ENCODE measurements around the gene SH3D19.

Gene SH3D19

DNA sequence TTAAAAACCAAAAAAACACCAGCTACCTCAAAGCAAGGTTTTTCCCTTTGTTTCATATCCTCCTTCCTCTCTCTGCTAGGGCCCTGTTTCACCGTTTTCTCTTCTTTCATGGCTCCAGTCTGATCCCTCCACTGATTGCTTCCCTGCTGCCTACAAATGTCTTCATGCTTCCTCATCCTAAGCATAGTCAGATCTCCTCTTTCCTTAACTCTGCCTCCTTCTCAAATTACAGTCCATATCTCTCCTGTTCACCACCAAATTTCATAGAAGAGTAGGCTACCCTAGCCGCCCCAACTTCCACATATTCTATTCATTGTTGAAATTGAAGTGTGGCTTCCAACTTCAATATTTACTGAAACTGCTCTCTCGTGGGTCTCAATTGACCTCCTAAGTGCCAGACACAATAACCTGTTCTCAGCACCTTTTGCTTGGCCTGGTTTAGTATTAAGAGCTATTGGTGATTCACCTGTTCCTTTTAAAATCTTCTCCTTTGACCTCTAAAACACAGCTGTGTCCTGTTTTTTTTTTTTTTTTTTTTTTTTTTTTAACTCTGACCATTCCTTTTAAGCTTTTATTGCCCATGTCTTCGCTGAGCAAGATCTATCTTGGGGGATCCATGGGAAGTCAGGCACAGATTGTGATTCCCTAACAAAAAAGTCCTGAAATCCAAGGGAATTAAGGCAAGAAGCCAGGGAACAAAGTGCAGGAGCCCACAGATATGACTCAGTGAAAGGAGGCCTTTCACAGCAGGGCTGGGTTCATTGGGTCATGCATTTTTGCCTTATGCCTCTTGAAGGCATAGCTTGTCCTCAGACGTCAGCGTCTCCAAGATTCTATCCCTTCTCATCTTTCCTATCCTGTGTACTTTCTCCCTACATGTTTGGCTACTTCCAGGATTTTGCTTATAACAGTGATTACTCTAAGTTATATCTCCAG lies 140.6 kb downstream of the SH3D19 start:
- peak; percentile 15 for DNase-seq

DNA sequence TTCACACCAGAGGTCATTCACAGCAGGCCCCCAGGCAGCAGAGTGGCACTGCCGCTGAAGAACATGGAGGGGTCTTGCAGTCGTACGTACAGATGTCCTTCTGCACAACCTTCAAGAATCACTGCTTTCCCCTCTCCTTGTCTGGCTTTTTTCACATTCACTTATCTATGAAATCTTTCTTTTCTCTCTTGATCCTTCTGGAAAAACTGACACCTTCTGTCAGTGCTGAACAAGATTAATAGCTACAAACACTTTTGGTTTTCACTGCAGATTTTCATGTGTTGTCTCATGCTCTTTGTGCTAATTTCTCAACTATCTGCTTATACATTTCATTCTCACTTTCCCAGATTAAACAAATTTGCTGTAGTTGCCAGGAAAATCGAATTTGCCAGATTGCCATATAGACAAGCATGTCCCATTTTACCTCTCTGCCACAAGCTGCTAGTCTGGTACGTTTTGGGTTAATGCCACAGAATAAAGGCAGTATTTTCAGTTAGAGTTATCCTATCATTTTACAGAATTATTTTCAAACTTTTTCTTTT lies 142.9 kb downstream of the SH3D19 start:
- no peak for DNase-seq

DNA sequence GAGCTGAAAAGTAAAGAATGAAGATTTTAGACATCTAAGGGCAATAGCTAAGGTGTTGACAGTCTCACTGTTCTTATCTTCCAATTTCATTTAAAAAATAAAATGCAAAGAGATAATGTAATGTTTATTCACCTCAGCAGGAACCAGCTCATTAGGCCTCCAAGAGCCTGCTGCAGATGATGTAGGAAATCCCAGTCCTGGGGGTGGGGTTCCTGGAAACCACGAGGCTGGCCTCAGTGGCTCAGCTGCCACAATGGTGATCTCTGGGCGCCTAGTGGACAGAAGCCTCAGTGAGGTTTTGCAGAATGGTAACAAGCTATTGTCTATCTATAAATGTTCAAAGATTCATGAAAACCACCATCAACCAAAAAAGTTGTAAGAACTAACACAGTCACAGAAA lies 148.7 kb downstream of the SH3D19 start:
- DNase-seq, result no peak

DNA sequence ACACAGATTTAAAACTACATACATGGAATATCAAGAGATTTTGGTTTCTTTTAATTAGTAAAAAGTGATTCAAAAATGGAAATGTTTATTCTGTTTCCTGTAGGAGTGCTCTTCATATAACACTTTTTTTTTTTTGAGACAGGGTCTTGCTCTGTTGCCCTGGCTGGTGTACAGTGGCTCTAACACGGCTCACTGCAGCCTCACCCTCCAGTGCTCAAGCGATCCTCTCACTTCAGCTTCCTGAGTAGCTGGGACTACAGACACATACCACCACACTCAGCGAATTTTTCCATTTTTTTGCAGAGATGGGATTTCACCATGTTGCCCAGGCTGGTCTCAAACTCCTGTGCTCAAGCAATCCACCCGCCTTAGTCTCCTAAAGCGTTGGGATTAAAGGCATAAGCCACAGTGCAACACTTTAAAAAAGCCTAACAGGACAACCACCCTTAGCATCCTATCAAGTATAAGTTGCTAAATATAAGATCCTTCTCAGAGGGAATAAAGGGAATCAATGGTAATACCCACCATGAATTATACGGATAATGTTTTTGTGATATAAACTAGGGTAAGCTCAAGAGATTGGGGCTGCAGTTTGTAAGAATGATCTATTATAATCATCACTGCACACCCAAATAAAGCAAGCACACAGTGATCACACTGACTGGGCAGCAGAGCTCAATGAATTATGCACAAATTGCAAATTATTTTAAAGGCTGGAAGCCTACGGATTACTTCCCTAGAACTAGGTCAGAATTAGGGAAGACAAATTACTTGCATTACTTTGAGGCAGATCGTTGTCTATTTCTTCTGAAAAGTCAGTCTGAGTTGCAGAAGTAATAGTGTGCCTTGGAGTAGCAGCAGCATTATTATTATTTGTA lies 149.4 kb downstream of the SH3D19 start:
- no peak for DNase-seq

DNA sequence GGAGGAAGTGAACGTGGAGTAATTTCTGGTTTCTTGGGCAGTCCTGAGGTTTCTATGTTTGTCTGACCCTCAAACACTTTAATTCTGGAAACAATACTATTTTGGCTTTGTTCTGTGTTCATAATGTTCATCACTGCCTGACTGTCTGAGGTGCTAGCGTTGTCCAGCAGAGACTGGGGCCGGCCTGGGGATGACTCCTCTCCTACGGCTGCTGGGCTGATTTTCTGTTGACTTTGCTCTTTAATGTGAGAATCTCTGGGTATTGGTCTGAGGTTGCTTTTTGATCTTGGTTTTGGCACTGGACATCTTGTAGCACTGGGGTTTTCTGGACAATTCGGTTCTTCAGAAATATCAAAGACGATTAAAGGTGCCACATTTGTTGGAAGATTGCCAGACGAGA lies 150.2 kb downstream of the SH3D19 start:
- DNase-seq, result no peak

DNA sequence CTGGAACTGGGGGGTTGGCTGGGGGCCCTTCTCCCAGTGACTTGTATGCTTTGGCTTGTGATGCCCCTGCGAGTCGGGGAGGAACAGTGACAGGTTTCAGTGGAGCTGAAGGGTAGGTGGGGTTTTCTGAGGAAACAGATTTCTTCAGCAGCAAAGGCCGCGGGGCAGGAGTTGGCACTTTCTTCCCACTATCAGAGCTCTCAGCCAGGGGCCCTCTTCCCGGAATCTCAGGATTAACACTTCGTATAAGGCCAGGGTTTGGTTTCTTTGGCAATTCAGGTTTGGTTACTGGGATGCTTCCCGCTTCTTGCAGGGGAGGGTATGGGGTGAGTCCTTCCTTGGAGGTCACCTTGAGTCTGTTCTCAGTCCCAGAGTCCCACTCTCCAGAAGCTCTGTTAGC lies 150.6 kb downstream of the SH3D19 start:
- no peak for DNase-seq

DNA sequence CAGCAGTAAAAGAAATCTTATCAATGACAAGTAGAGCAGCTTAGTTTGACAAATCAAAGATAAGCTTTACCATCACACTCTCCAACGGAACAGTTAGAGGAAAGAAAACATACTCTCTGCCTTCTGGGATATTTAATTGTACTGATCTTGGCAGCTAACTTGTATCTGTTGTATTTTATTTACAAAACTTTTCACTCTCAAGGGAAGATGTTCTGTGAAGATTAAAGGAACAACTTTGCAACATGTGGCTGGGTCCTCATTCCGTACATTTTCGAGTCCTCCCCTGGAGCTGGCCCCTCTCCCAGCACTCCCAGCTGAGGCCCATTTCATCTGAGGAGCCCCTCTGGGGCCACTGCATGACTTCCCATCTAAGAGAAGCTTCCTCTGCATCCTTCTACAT lies 151.5 kb downstream of the SH3D19 start:
- no peak for DNase-seq

DNA sequence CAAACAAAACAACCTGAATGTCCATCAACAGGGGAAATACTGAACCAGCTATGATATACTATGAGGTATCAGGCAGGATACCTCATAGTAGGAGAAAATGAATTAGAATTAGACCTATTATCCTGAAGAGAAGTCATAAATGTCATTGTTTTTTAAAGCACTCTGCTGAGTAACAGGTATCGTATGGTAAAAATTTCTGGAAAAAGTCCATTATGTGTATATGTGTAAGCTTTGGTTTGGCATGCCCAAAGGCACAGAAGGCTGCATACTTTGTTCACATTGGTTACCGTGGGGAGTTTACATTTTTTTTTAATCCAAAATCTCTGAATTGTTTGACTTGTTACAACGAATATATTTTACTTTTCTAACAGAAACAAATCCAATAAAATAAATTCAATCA lies 155.5 kb downstream of the SH3D19 start:
- DNase-seq, result no peak

DNA sequence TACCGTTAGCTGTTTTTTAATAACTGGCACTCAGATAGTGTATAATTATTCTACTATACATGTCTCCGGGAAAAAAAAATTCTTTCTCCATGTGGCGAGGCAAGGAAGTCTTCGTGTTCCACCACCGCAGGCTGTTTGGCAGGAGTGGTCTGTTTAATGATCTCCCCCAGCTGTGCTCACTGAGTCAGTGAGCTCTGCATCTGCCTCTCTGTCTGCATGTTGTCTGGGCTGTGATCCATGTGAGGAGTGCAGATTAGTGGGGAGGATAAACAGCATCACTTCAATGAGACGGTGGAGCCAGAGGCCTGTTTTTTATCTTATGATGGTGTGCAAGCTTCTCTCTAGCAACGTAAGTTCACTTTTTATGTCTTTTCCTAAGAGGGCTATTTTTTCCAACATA lies 156.2 kb downstream of the SH3D19 start:
- DNase-seq, result peak; percentile 85

DNA sequence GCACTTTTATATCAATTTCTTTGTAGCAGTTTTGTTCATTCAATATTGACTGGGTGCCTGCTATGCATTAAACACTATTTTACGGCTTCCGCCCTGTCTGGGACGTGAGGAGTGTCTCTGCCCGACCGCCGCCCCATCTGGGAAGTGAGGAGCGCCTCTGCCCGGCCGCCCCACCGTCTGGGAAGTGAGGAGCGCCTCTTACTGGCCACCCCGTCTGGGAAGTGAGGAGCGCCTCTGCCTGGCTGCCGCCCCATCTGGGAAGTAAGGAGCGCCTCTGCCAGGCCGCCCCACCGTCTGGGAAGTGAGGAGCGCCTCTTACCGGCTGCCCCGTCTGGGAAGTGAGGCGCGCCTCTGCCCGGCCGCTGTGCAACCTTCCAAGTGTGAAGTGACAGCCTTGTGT lies 157.8 kb downstream of the SH3D19 start:
- DNase-seq, result no peak

DNA sequence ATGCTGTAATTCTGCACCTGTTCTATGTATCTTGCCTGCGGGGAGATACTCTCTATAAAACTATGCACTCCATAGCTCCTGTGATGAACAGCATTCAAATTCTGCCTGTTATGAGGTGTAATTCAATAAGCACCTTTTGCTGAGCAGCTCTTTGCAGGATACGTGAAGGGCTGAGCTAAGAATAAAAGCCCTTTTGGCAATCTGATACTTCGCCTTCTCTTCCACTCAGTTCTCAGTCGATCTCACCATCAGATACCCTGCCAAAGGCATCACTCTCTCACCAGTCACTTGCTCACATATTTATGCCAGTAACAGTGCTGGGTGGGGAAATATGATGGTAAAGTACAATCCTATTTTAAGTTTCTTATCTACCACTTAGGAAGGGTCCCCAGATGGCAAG lies 158.8 kb downstream of the SH3D19 start:
- no peak for DNase-seq

DNA sequence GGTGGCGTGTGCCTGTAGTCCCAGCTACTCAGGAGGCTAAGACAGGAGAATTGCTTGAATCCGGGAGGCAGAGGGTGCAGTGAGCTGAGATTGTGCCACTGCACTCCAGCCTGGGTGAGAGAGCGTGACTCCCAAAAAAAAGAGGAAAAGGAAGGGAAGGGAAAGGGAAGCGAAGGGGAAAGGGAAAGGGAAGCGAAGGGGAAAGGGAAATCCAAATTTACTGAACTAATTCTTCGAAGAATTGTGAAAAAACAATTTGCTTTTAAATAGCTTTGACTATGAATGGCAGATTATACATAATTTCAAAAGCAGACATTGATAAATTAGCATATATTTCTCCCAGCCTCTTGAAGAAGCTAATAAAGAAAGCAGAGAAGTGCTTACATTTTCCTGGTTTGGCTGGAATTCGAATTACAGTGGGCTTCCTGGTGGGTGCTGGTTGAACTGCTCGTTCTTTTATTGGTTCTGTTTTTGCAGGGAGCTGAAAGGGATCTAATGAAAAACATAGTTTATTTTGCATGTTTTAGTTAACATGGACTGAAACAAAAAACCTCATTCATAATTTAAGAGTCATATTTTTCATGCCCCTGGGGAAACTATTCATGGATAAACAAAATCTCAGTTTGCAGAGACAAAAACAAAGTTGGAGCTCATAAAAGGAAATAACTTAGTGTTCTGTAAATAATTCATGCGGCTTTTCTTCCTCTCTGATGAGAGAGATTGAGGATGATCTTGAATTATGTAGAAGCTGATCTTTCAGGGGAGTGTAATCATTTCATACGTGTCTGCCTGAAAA lies 160.0 kb downstream of the SH3D19 start:
- DNase-seq, result no peak

DNA sequence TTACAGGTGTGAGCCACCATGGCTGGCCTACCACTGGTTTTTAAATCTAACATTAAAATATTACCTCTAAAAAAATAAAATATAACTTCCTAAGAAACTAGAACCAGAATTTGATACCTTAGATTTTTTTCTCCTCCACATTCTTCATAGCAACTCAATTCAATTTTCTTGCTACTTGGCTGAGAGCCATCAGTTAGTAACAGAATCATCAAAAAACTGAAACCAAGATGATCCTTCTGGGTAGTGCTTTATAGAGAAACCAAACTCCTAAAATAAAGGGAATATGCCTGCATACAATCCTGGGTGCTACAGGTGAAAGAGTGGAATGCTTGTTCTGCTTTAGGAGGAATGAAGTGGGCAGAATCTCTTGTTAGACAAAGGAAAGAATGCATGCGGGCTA lies 161.6 kb downstream of the SH3D19 start:
- DNase-seq, result no peak

DNA sequence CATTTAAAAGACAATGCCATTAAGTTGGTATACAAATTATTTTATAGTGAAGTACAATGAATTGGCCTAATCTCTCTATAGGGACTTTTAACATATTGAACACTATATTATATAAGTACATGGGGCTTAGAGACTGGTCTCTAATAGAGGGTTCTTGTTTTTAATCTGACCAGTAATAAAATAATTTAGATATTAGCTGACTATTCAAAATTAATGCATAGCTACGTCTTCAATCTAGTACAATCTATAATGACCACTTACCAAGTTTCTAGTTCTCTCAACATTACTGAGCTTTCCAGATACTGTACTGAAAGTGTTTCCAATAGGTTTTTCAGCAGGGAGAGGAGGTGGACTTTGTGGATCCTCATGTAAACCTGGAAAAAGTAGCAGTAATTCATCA lies 166.4 kb downstream of the SH3D19 start:
- no peak for DNase-seq

DNA sequence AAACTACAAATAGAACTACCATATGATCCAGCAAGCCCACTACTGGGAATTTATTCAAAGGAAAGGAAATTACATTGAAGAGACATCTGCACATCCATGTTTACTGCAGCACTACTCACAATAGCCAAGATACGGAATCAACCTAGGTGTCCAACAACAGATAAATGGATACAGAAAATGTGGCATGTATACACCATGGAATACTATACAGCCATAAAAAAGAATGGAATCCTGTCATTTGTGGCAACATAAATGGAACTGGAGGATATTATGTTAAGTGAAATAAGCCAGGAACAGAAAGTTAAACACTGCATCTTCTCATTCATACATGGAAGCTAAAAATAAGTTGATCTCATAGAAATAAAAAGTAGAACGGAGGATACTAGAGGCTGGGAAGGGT lies 167.9 kb downstream of the SH3D19 start:
- no peak for DNase-seq

DNA sequence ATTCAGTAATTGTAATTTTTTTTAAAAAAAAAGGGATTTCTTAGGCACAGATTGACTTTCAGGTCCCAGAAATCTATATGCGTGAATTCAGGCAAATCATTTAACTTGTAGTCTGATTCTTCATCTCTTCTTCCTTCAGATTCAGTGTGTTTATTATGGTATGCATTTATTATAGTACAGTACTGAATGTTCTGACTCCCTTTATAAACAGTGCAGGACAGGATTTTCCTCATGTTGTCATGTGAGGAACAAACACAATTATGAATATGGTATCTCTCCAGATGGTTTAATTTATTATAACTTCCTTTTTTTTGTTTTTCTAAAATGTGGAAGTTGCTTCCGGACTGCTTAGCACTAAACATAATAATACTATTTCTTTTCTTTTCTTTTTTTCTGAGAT lies 171.8 kb downstream of the SH3D19 start:
- DNase-seq, result no peak

DNA sequence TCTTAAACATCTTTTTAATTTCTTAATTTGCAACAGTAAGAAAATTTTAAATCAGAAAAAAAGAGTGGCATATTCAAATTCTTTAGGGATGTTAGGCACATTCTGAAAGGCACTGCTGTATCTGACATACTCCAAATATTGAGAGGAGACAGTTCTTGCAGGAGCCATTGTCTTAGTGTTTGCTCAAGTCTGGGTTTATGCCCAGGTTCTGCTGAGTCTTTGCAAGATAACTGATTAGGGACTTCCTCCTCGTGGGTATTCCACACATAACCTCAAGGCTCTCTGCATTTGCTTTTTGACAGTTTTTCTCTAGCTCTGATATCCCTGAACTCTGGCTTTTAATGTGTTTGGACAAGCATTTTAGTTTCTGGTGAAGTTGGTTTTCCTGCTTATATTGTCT lies 173.4 kb downstream of the SH3D19 start:
- no peak for DNase-seq

DNA sequence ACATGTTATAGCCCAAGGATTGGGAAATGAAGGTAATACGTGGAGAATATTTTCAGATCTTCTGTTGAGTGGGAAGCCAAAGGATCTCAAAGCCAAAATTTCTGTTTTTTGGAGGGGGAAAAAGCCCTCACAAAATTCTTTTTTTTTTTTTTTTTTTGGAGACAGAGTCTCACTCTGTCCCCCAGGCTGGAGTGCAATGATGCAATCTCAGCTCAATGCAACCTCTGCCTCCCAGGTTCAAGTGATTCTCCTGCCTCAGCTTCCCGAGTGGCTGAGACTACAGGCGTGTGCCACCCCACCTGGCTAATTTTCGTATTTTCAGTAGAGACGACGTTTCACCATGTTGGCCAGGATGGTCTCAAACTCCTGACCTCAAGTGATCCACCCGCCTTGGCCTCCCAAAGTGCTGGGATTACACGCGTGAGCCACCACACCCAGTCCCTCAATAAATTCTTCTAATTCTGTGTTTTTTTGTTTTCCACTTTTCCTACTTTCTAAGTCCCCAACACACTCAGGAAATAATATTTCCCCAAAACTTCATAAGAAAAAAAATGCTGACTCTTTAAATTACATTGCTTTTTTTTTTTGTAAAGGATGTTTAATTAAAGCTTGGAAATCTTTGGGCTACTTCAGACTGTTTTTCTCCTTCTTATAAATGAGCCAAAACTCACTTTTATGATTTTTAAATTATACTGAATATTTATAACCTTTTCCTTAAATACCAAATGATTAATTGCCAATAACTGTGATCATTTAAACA lies 174.4 kb downstream of the SH3D19 start:
- DNase-seq, result no peak

DNA sequence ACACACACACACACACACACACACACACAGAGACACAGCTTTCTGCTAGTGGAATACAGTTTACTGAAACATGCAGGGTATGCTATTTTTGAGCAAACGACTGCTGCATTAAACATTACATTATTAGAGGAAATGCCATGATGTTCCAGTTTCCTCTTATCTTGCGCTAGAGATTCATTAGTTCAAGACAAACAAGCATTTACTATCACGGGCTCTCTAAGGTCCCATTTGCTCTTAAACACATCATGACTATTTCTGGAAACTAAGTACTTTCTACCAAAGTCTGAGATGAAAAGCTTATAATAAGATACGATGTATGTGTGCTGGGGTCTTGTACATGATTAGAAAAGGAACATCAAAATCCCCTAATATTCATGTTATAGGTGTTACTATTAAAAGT lies 177.1 kb downstream of the SH3D19 start:
- DNase-seq, result no peak

DNA sequence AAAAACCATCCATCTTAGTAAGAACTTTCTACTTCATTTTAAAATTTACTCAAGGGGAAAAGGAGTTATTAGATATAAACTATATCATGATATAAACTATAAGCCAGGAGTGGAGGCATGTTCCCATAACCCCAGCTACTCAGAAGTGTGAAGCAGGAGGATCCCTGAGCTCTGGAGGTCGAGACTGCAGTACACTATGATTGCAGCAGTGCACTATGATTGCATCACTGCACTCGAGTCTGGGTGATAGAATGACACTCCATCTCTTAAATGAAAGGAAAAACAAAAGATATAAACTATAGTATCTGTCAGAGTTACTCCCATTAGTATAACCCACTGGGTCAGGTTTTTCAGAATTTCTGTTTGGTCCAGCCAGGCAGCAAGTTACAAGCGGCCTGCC lies 178.4 kb downstream of the SH3D19 start:
- no peak for DNase-seq

DNA sequence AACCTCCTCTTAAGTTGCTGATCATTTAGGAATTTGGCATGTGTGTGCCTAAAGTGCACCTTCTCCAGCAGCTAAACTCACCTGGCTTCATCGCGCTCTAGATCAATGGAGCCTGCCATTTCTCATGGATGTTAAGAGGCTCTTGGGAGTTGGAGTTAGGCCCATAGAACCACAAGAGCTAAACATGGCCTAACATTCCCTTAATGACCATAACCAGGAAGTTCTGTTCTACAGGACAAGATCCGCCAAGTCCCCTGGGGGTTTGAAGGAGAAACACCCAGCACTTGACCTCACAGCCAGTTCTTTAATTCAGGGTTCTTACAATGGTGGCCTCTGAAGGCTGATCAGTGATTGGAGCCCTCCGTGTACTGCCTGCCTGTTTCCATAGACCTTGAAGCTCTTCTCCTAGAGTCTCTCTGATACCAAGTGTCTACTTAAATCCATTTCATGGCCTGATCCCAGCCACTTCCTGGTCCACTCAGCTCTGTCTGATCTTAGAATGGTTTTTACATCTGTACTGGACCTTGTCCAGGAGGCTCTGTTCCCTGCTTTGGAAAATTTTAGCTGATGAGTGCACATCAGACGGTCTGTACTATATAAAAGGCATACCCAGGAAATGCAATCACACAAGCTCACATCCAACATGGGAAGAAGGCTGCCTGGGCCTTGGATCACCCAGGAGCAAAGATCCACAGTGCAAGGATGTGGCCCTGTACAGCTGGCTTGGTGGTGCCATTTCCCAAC lies 180.9 kb downstream of the SH3D19 start:
- DNase-seq, result no peak
